Cardiac muscle cell (in vitro differentiated cells and primary cell): ENCODE measurements around the gene GOLIM4. TPM values are rescaled to one million over a fixed set of nuclear protein-coding genes. Genes with fewer than 3 reads are reported as not detected.

Experiments used
- DNase-seq, 2 donors: peaks; one replicate each; pipeline versions ENCODE4 v3.0.0 to v3.0.0-alpha.2; 2010 to 2017; ENCODE audit warnings: low read depth in 1 of 2, low spot score in 1 of 2
- H3K27ac ChIP-seq: fragments of 200-600 bp; sonication (generic); 2 replicates; pipeline ENCODE4 v1.5.1; 2016
- H3K27me3 ChIP-seq: fragments of 200-600 bp; sonication (generic); 2 replicates; pipeline ENCODE4 v1.6.0; 2016; ENCODE audit warnings: control low read depth
- H3K36me3 ChIP-seq: fragments of 200-600 bp; sonication (generic); 2 replicates; pipeline ENCODE4 v1.5.1; 2016; ENCODE audit warnings: control low read depth
- H3K4me1 ChIP-seq: fragments of 200-600 bp; sonication (generic); 2 replicates; pipeline ENCODE4 v1.8.1; 2017; ENCODE audit warnings: low read depth, mild to moderate bottlenecking, mixed run types
- H3K4me3 ChIP-seq: fragments of 200-600 bp; sonication (generic); 2 replicates; pipeline ENCODE4 v1.5.1; 2016; ENCODE audit warnings: mild to moderate bottlenecking
- H3K9me3 ChIP-seq: fragments of 200-600 bp; sonication (generic); 2 replicates; pipeline ENCODE4 v1.5.1; 2017; ENCODE audit warnings: low read depth, mild to moderate bottlenecking, control low read depth
- CTCF ChIP-seq: IDR thresholded peaks from 2 replicates; pipeline ENCODE4 v1.5.1; 2012; ENCODE audit warnings: low read depth, mild to moderate bottlenecking, low read length
- polyA plus RNA-seq: library from polyadenylated mRNA; unstranded; fragments of >200 nt; fragmentation: Nextera tagmentation; extraction: Ambion mirVana; gene quantifications from 2 replicates; pipeline ENCODE4 v1.2.1, GENCODE V29; 2016
- total RNA-seq: library from RNA; depleted of rRNA; stranded (reverse); fragments of >200 nt; gene quantifications from 2 replicates; pipeline ENCODE4 v1.2.3, GENCODE V29; 2016

The GOLIM4 gene
- total and polyA plus RNA-seq, 2 experiments from 2014 or later: 61.9 to 210 TPM

- peak overlapping the region; percentile 2 for H3K4me3 ChIP-seq
- H3K27me3 ChIP-seq: no peaks in the 10 kb centered on the region
- H3K36me3 ChIP-seq: no peaks in the 10 kb centered on the region
- H3K4me1 ChIP-seq: peaks cover 57% of the 10 kb centered on the region
- TF ChIP-seq CTCF: no peak
- no peak for DNase-seq
- no peak overlapping the region for H3K27ac ChIP-seq
- no peaks in the 10 kb centered on the region for H3K9me3 ChIP-seq
Measured at GRCh38 chr3:168090306-168091085, 5.2 kb downstream of the GOLIM4 start.

GRCh38 chr3:168089179-168089771, 6.4 kb downstream of the GOLIM4 start:
- no peak overlapping the region for H3K4me3 ChIP-seq
- no peaks in the 10 kb centered on the region for H3K9me3 ChIP-seq
- H3K27ac ChIP-seq: peak overlapping the region; percentile 18

GRCh38 chr3:168088106-168088720, 7.5 kb downstream of the GOLIM4 start:
- DNase-seq: peak in 1 of 2 donors; percentile 18
- H3K27me3 ChIP-seq: no peaks in the 10 kb centered on the region
- peak; percentile 25 for TF ChIP-seq CTCF
- no peaks in the 10 kb centered on the region for H3K9me3 ChIP-seq
- no peak overlapping the region for H3K4me3 ChIP-seq
- H3K4me1 ChIP-seq: peaks cover 57% of the 10 kb centered on the region
- peak overlapping the region; percentile 18 for H3K27ac ChIP-seq
- no peaks in the 10 kb centered on the region for H3K36me3 ChIP-seq

More at GRCh38 chr3:168089179-168089771, 6.4 kb downstream of the GOLIM4 start:
- no peak for TF ChIP-seq CTCF
- no peak for DNase-seq
- Histone ChIP-seq H3K27me3 (no peaks in the 10 kb centered on the region), H3K36me3 (no peaks in the 10 kb centered on the region), H3K4me1 (peaks cover 57% of the 10 kb centered on the region)

- H3K27me3 ChIP-seq: no peaks in the 10 kb centered on the region
- H3K4me3 ChIP-seq: no peak overlapping the region
- H3K36me3 ChIP-seq: no peaks in the 10 kb centered on the region
- no peak for TF ChIP-seq CTCF
- H3K4me1 ChIP-seq: peaks cover 57% of the 10 kb centered on the region
- DNase-seq: no peak
- no peaks in the 10 kb centered on the region for H3K9me3 ChIP-seq
- peak overlapping the region; percentile 24 for H3K27ac ChIP-seq
Measured at GRCh38 chr3:168087539-168087938, 8.2 kb downstream of the GOLIM4 start.

- H3K27ac ChIP-seq: peak overlapping the region; percentile 24
- no peaks in the 10 kb centered on the region for H3K36me3 ChIP-seq
- H3K9me3 ChIP-seq: no peaks in the 10 kb centered on the region
- no peak for DNase-seq
- no peaks in the 10 kb centered on the region for H3K27me3 ChIP-seq
- H3K4me1 ChIP-seq: peaks cover 52% of the 10 kb centered on the region
- H3K4me3 ChIP-seq: no peak overlapping the region
- TF ChIP-seq CTCF: no peak
Measured at GRCh38 chr3:168086541-168087260, 9.0 kb downstream of the GOLIM4 start.
